ENCODE data around the gene NCOA7. TPM values are rescaled to one million over a fixed set of nuclear protein-coding genes. Genes with fewer than 3 reads are reported as not detected.

NCOA7 gene
- total and polyA plus RNA-seq, 9 of the 15 experiments (the other 6 are each of a cell fraction or from before 2014, with no cell fraction given), result 5.8 to 14.6 (median 9.3) TPM

GRCh38 chr6:125924697-125925358 lies 134.1 kb downstream of the NCOA7 start:
- in situ Hi-C loops (cut with MboI) (no loop called here), intact Hi-C loops (cut with micrococcal nuclease) (no loop called here)
- Histone ChIP-seq H3K9ac (ENCODE audit: insufficient read depth in 1 of 2, low read depth in 2 of 2, low read length in 2 of 2) (peak overlapping the region; percentile 35 to 37; a peak in 2 of 4 replicates), H3K4me2 (ENCODE audit: insufficient read depth, low read length) (no peak overlapping the region), H3K27me3 (ENCODE audit: control insufficient read depth in 2 of 2, insufficient read depth in 2 of 2, low read length in 2 of 2) (no peaks in the 10 kb centered on the region), H3K36me3 (ENCODE audit: control insufficient read depth, insufficient read depth, low read length) (peaks cover 54% of the 10 kb centered on the region), H2AFZ (ENCODE audit: low read depth, low read length) (peak overlapping the region; percentile 50; the same call in 1 of the 2 replicates), H4K20me1 (replicated peaks; ENCODE audit: control insufficient read depth, insufficient read depth, low read length) (no peaks in the 10 kb centered on the region), H3K4me3 (no peak overlapping the region), H3K27ac (ENCODE audit: extremely low read depth, low read depth, low read length) (peak overlapping the region; percentile 70), H3K9me3 (replicated peaks; ENCODE audit: control insufficient read depth, insufficient read depth, low read depth, low read length) (no peaks in the 10 kb centered on the region), H3K9me1 (ENCODE audit: control insufficient read depth, insufficient read depth, low read length) (no peaks in the 10 kb centered on the region), H3K79me2 (ENCODE audit: control insufficient read depth, insufficient read depth, low read length) (peaks cover 3% of the 10 kb centered on the region; the same call in 1 of the 3 replicates), H3K4me1 (replicated peaks in 1 of 2; ENCODE audit: control insufficient read depth in 2 of 2, insufficient read depth in 2 of 2, low read length in 2 of 2) (peaks cover 11 to 23% of the 10 kb centered on the region in 2 experiments)
- no TSS peak for BruUV-seq (replicated peaks)
- no peak for FAIRE-seq
- no peak for DNase-seq (ENCODE audit: extremely low read depth in 1 of 4, low spot score in 3 of 4)
- ATAC-seq, result no peak; the same call in 2 of the 3 replicates
- 65% methylated on average over 2 of the region's 2 CpGs for WGBS (ENCODE audit: insufficient coverage, low coverage, missing lambda C conversion rate)
- ChIA-PET CTCF (ENCODE audit: low intra/inter-chr PET ratio) (no interaction called here), POLR2A (interaction anchor here (1.0 to 3.7 kb wide), 5 partner anchors 11 to 138 kb away, joined by 3 to 14 read pairs (median 5); no protein-coding TSS in a partner anchor)
- peak; percentile 58; the same call in 1 of the 2 replicates for TF ChIP-seq MEF2D (tag; conservative IDR thresholded peaks at IDR 0.05; ENCODE audit: low read depth)
- TF ChIP-seq PTRF (tag; IDR thresholded peaks at IDR 0.05), result no peak
- TF ChIP-seq ZZZ3 (IDR thresholded peaks at IDR 0.05), result no peak
- TF ChIP-seq FIP1L1 (IDR thresholded peaks at IDR 0.05; ENCODE audit: low read depth, low read length, poor library complexity, severe bottlenecking), result no peak
- no peak for TF ChIP-seq HLTF (IDR thresholded peaks at IDR 0.05)
- TF ChIP-seq KLF13 (tag; IDR thresholded peaks at IDR 0.05; ENCODE audit: borderline replicate concordance, low read depth), result no peak
- TF ChIP-seq, protein P1, sequence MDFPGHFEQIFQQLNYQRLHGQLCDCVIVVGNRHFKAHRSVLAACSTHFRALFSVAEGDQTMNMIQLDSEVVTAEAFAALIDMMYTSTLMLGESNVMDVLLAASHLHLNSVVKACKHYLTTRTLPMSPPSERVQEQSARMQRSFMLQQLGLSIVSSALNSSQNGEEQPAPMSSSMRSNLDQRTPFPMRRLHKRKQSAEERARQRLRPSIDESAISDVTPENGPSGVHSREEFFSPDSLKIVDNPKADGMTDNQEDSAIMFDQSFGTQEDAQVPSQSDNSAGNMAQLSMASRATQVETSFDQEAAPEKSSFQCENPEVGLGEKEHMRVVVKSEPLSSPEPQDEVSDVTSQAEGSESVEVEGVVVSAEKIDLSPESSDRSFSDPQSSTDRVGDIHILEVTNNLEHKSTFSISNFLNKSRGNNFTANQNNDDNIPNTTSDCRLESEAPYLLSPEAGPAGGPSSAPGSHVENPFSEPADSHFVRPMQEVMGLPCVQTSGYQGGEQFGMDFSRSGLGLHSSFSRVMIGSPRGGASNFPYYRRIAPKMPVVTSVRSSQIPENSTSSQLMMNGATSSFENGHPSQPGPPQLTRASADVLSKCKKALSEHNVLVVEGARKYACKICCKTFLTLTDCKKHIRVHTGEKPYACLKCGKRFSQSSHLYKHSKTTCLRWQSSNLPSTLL (IDR thresholded peaks at IDR 0.05), result no peak
- TF ChIP-seq, protein P2, sequence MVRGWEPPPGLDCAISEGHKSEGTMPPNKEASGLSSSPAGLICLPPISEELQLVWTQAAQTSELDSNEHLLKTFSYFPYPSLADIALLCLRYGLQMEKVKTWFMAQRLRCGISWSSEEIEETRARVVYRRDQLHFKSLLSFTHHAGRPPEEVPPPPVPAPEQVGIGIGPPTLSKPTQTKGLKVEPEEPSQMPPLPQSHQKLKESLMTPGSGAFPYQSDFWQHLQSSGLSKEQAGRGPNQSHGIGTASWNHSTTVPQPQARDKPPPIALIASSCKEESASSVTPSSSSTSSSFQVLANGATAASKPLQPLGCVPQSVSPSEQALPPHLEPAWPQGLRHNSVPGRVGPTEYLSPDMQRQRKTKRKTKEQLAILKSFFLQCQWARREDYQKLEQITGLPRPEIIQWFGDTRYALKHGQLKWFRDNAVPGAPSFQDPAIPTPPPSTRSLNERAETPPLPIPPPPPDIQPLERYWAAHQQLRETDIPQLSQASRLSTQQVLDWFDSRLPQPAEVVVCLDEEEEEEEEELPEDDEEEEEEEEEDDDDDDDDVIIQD (CRISPR knock-in tag; IDR thresholded peaks at IDR 0.05), result no peak
- no peak for TF ChIP-seq CTCF (IDR thresholded peaks at IDR 0.05 in 2 of 3, conservative IDR thresholded peaks at IDR 0.05 in 1 of 3; ENCODE audit: insufficient read depth in 2 of 3, low read depth in 1 of 3, low read length in 3 of 3)
- TF ChIP-seq JUND (IDR thresholded peaks at IDR 0.05; ENCODE audit: borderline replicate concordance, low read depth, low read length), result no peak
- TF ChIP-seq JUND (tag; IDR thresholded peaks at IDR 0.05; ENCODE audit: borderline replicate concordance, low read depth, low read length), result no peak
- TF ChIP-seq SRSF7 (optimal IDR thresholded peaks at IDR 0.05; ENCODE audit: low read depth, low read length), result no peak
- TF ChIP-seq NR2F6 (CRISPR knock-in tag; IDR thresholded peaks at IDR 0.05), result no peak
- no peak for TF ChIP-seq ZNF124 (CRISPR knock-in tag; IDR thresholded peaks at IDR 0.05)
- TF ChIP-seq SUPT5H (IDR thresholded peaks at IDR 0.05), result no peak
- no peak for TF ChIP-seq EHMT2 (IDR thresholded peaks at IDR 0.05)
- no peak for TF ChIP-seq GATAD2B (IDR thresholded peaks at IDR 0.05; ENCODE audit: borderline replicate concordance)
